ENCODE data around the gene SLMAP. TPM values are rescaled to one million over a fixed set of nuclear protein-coding genes. Genes with fewer than 3 reads are reported as not detected.

The SLMAP gene
- total RNA-seq, 4 donors from 2014 or later: 104 to 369 (median 186) TPM

GRCh38 chr3:57788624-57789018 is 32.5 kb downstream of the SLMAP start:
- intact Hi-C loops (cut with DNase I; ENCODE audit: low total_unique reads): no loop called here
- Histone ChIP-seq H3K27ac (peak overlapping the region in 1 of 2 donors; percentile 12), H3K27me3 (no peaks in the 10 kb centered on the region), H3K4me1 (peaks cover 0 to 4% of the 10 kb centered on the region in 2 donors), H3K36me3 (no peaks in the 10 kb centered on the region), H3K4me3 (no peak overlapping the region), H3K9me3 (no peaks in the 10 kb centered on the region)
- no peak for DNase-seq
- TF ChIP-seq CTCF (IDR thresholded peaks at IDR 0.05) (no peak), POLR2A (IDR thresholded peaks at IDR 0.05) (no peak)

GRCh38 chr3:57791245-57791644 is 35.1 kb downstream of the SLMAP start:
- H3K27ac ChIP-seq: no peak overlapping the region
- no peak overlapping the region for H3K4me3 ChIP-seq
- TF ChIP-seq POLR2A (IDR thresholded peaks at IDR 0.05): no peak
- no peak for DNase-seq
- H3K27me3 ChIP-seq: no peaks in the 10 kb centered on the region
- no peaks in the 10 kb centered on the region for H3K36me3 ChIP-seq
- intact Hi-C loops (cut with DNase I; ENCODE audit: low total_unique reads): no loop called here
- H3K4me1 ChIP-seq: peaks cover 0 to 11% of the 10 kb centered on the region in 2 donors
- H3K9me3 ChIP-seq: no peaks in the 10 kb centered on the region

GRCh38 chr3:57792198-57792597 is 36.1 kb downstream of the SLMAP start:
- no peak for TF ChIP-seq CTCF (IDR thresholded peaks at IDR 0.05)
- no peak for TF ChIP-seq POLR2A (IDR thresholded peaks at IDR 0.05)
- no peaks in the 10 kb centered on the region for H3K36me3 ChIP-seq
- intact Hi-C loops (cut with DNase I; ENCODE audit: low total_unique reads): no loop called here
- no peak for DNase-seq
- peaks cover 0 to 16% of the 10 kb centered on the region in 2 donors for H3K4me1 ChIP-seq
- no peak overlapping the region for H3K4me3 ChIP-seq
- no peaks in the 10 kb centered on the region for H3K27me3 ChIP-seq
- no peaks in the 10 kb centered on the region for H3K9me3 ChIP-seq
- no peak overlapping the region for H3K27ac ChIP-seq

- peak overlapping the region; percentile 72 to 76 for H3K27ac ChIP-seq
- peak in 1 of 2 donors; percentile 43 for DNase-seq
- H3K36me3 ChIP-seq: no peaks in the 10 kb centered on the region
- no peak overlapping the region for H3K4me3 ChIP-seq
- H3K9me3 ChIP-seq: no peaks in the 10 kb centered on the region
- no peaks in the 10 kb centered on the region for H3K27me3 ChIP-seq
- intact Hi-C loops (cut with DNase I; ENCODE audit: low total_unique reads): no loop called here
- H3K4me1 ChIP-seq: peaks cover 0 to 16% of the 10 kb centered on the region in 2 donors
- TF ChIP-seq POLR2A (IDR thresholded peaks at IDR 0.05) (no peak), CTCF (IDR thresholded peaks at IDR 0.05) (no peak)
Observed at GRCh38 chr3:57793737-57794187, 37.7 kb downstream of the SLMAP start.

- H3K27ac ChIP-seq: peak overlapping the region; percentile 72 to 76
- TF ChIP-seq POLR2A (IDR thresholded peaks at IDR 0.05) (no peak), CTCF (IDR thresholded peaks at IDR 0.05) (no peak)
- H3K27me3 ChIP-seq: no peaks in the 10 kb centered on the region
- H3K4me3 ChIP-seq: no peak overlapping the region
- no peak for DNase-seq
- H3K36me3 ChIP-seq: no peaks in the 10 kb centered on the region
- H3K4me1 ChIP-seq: peaks cover 0 to 16% of the 10 kb centered on the region in 2 donors
- H3K9me3 ChIP-seq: no peaks in the 10 kb centered on the region
- intact Hi-C loops (cut with DNase I; ENCODE audit: low total_unique reads): no loop called here
Observed at GRCh38 chr3:57794501-57794900, 38.4 kb downstream of the SLMAP start.

- no peak for TF ChIP-seq CTCF (IDR thresholded peaks at IDR 0.05)
- TF ChIP-seq POLR2A (IDR thresholded peaks at IDR 0.05): no peak
Observed at GRCh38 chr3:57794951-57795350, 38.8 kb downstream of the SLMAP start.

More at GRCh38 chr3:57794951-57795350, 38.8 kb downstream of the SLMAP start:
- Histone ChIP-seq H3K27ac (peak overlapping the region; percentile 72 to 76), H3K27me3 (no peaks in the 10 kb centered on the region), H3K4me1 (peaks cover 0 to 16% of the 10 kb centered on the region in 2 donors), H3K4me3 (no peak overlapping the region), H3K36me3 (no peaks in the 10 kb centered on the region), H3K9me3 (no peaks in the 10 kb centered on the region)
- DNase-seq: no peak
- intact Hi-C loops (cut with DNase I; ENCODE audit: low total_unique reads): no loop called here

Measured in uterus (tissue), 4 donors.